UCSD-AML1 (cell line): ENCODE data around the gene PCGF1.
A peak's percentile ranks its signal among the peaks of the same experiment; 100 is the strongest.

Experiments
- DNase-seq: peaks from one replicate; lab custom pipeline; 2025; ENCODE audit not compliant: unreplicated experiment; lab: John Stamatoyannopoulos, UW

PCGF1 gene

DNA sequence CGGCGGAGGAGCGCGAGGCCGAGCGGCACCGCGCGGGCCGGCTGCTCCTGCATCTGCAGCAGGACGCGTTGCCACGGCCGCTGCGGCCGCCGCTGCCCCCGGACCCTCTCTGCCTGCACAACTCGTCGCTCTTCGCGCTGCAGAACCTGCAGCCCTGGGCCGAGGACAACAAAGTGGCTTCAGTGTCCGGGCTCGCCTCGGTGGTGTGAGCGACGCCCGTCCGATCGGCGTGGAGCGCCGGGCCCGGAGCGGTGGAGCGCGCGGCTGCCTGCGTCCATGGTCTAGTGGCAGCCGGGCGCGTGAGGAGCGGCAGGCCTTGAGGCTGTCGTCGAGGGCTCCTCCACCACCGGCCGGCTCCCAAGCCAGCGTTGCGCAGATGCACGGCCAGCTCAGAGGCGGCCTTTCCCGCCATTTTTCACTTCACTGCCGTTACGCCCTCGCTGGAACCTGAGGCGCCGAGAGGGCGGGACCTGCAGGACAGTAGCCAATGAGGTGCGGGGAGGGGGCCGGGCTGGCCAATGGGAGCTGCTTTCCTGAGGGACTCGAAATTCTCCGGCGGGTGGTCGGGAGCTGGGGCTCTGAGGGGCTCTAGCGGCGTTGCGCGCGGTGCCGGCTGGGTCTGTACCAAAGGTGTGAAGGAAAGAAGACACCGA, 8.6 kb upstream of the PCGF1 start:
- no peak for DNase-seq

DNA sequence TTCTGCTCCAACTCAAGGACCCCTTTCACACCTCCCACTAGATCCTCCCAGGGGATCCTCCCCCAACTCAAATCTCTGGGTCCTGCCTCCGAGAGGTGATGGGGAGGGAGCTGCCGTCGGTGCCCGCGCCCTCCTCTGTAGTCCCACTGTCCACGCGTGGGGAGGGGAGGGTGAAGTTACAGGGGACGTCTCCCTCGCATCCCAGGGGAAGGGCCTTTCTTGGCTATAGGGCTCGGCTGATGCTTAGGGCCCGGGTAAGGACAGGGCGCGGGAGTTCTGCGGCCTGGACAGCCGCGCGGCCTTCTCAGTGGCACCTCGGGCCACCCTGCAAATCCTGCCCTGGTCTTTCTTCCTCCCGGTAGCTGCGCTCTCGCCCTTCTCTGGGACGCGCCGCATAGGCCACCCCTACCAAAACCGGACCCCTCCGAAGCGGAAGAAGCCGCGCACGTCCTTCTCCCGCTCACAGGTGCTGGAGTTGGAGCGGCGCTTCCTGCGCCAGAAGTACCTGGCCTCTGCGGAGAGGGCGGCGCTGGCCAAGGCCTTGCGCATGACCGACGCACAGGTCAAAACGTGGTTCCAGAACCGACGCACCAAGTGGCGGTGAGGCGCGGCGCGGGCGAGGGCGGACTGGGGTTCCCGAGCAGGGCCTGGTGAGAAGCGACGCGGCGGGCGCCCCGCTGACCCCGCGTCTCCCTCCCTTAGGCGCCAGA, 7.9 kb upstream of the PCGF1 start:
- no peak for DNase-seq

DNA sequence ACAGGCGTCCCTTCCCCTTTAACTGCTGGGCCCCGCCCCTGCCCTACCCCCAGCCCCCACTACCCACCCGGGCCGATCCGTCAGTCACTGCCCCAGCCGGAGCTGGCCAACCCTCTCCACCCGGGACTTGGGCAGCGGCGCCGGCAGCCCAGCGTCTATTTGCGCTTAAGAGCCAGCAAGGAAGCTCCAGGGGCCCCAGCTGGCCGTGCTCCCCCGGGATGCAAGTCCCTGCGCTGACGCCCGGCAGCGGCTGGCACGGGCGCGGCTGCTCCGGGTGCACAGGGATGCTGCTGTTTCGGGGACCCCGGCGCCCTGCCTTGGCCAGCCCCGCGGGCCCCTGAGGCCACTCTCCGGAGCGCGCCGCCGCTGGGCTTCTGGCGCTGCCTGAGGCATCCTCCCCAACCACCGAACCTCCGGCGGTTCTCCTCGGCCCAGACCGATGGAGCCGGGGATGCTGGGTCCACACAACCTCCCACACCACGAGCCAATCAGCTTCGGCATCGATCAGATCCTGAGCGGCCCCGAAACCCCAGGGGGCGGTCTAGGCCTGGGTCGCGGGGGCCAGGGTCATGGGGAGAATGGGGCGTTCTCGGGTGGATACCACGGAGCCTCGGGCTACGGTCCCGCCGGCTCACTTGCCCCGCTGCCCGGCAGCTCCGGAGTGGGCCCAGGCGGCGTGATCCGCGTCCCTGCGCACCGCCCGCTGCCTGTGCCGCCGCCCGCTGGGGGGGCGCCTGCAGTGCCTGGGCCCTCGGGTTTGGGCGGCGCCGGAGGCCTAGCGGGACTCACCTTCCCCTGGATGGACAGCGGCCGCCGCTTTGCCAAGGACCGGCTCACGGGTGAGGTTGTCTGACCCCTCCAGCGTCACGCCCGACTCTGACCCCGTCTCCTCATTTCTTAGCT, 7.1 kb upstream of the PCGF1 start, which contains the start of gene TLX2:
TSS of gene TLX2 (plus strand) at position 83 of the 903 bp plus-strand sequence. CDS start at position 440, 357 bp downstream.
- DNase-seq: no peak

DNA sequence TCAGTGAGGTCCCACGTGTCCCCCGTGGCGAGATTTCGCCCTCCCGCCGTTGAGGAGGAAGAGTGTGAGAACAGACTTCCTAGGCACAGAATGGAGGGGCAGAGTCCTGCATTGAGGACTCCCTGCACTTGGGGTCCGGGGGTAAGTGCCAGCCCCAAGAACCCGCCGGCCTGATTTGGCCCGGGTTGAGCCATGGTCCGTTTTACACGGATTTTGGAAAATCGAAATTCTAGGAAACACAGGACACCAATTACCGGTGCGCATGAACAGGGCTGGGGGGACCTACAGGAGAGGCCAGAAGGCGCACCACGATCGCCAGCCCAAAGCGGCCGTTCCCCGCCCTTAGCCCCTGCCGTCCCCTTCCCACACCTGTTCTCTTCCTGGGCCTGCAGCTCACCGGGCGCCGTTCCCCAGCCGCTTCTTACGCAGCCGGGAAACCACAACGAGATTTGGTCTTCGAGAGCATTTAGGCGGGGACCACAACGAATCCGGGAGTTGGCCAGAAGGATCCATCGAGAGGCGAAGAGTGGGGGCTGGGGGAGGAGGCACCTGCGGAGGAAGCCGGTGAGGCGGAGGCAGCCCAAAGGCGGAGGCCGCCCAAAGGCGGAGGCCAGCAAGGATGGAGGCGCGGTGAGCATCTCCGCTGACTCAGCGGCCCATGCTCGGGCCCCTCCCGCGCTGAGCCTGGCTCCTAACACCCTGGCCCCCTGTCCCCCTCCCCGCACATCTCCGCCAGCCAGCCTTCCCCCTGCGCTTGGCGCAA, 6.3 kb upstream of the PCGF1 start:
- DNase-seq: no peak

DNA sequence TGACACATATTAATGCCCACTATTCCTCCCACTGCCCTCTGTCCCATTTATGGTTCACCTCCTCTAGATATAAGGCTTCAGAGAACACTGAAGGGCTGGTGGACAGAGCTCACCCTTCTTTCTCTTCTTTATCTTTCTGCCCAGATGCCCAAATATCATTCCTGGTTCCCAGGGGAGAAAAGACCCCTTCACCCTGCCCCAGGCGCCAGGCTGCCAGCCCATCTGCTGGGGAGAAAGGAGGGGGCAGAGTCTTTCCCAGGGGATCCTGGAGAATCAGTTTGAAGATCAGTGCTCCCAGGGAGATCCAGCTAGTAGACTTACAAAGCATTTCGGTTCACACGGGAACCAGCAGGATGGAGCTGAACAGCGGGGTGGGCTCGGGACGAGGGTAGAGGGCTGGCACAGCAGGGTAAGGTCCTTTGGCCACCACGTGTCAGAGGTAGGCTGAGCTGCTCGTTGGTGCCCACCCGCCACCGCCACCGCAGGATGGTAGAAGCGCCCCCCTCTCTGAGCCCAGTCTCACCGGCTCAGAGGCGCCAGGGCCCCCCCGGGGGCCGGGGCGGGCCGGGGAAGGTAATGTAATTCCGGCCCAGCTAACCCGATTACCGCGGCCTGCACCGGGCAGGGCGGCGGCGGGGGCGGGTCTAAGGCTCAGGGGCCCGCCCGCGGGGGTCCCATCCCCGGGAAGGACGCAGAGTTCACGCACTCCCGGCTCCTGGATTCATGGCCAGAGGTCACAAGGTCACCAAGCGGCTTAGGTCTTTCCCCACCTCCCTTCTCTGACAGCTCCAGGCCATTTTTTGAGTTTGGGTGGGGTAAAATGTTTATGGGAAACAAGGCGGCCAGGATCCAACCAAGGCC, 5.5 kb upstream of the PCGF1 start:
- no peak for DNase-seq

DNA sequence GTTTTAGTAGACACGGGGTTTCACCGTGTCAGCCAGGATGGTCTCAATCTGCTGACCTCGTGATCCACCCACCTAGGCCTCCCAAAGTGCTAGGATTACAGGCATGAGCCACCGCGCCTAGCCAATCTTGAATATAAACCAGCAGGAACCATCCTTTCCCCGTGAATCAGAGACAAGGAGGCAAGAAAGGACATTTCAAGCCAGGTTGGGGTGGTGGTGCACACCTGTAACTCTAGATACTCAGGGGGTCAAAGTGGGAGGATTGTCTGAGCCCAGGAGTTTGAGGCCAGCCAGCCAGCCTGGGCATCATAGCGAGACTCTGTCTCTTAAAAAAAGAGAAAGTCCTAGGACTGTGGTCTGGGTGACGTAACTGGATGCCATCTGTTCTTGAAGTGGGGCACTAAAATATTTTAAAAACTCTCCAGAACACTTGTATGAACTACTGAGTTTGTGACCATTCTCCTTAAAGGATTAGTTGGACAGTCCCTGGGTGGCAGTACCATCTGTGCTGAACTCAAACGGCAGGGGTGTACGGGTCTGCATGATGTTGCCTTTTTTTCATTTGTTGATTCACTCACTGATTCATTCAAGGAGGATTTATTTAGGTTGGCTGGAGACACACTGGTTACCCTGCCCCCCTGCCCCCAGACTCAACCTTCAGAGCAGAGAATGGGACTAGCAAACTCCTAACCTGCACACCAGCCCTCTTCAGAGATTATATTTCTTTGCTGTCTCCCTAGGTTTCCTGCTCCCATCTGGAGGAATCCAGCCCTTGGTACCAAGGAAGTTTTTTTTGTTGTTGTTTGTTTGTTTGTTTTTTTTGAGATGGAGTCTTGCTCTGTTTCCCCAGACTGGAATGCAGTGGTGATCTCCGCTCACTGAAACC, 3.9 kb upstream of the PCGF1 start:
- DNase-seq: no peak

DNA sequence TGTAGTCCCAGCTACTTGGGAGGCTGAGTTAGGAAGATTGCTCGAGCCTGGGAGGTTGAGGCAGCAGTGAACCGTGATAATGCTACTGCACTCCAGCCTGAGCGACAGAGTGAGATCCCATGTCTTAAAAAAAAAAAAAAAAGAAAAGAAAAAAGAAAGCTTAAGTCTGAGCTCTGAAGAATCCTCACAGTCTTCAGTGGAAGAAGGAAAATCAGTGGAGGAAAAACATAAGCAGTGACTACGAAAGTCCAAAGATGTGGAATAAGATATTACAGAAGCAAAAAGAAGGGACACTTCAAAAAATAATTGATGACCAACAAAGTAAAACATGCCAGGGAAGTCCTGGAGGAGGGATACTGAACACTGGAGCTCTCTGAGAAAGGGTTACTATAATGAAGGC, 2.8 kb upstream of the PCGF1 start:
- no peak for DNase-seq

DNA sequence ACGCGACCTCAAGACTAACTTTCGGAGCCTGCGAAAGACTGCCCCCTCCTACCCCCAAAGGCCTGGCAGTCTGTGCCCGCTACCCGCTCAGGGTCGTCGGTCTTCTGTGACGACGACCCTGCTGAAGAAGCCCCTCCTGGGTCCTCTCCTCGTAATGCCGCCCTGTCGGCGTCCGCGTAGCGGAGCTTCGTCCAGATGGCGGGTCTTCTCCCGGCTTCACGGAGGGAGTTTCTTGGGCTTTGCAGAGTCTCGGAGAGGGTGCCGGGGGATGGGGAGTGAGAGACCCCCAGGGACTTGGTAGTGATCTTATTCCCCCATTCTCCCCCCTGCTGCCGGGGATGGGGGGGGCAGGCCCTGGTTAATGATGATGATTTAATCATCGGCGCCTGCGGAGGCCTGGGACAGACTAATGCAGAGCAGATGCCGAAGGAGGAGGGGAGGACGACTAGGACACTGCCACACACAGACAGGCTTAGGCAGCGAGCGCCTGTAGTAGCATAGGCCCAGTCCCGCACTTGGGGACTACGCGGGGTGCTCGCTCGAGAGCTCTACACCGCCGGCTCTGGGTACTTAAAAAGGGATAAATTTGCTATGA, 528 bp upstream of the PCGF1 start:
- no peak for DNase-seq

DNA sequence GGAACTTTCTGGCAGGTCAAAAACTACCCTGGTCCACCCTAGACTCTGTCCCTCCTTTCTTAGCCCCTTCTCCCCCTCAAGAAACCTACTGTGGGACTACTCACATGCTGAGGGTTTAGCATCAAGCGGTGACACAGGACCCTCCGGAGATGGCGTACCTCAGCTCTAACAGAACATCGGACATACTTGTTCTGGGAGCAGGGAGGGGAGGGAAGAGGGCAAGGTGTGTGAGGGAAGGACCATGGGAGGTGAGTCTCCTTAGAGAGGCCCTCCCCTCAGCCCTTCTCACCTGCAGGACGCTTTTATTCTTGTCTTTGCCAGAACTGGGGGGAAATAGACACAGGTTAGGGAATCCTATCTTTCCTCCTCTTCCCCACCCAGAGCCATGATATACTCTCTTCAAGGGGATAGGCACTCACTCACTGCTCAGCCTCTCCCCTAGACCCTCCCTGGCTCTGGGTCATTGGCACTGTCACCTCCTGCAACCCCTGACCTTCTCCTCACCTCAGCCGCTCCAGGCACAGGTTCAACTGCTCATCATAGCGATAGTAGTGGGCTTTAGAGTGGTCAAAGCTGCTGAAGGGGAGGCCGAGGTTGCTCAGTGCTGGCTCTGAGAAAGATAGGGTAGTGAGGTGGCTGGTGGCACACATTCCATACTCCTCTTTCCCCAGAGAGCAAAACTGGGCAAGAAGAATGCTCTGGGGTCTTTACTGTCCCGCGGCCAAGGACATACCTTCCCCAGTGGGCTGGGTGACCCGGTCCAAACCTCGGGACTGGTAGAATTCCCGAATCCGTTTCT, 1.8 kb downstream of the PCGF1 start:
- no peak for DNase-seq

DNA sequence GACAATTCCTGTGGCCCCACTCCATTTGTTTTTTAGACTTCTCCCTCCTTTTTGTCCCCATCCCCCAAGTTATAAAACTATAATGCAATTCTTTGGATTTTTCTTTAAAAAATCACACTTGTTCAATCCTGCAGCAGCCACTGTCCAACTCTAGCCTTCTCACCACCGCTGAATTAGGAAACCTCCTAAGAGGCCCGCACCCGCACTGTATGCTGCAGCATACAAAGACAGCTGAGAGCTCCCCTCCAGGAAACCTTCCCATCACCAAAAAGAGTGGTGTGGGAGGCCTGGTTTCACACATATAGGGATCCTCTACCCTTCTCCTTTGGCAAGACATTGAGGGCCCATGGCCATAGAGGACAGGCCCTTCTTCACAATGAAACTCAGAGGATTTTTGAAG, 2.9 kb downstream of the PCGF1 start:
- no peak for DNase-seq

DNA sequence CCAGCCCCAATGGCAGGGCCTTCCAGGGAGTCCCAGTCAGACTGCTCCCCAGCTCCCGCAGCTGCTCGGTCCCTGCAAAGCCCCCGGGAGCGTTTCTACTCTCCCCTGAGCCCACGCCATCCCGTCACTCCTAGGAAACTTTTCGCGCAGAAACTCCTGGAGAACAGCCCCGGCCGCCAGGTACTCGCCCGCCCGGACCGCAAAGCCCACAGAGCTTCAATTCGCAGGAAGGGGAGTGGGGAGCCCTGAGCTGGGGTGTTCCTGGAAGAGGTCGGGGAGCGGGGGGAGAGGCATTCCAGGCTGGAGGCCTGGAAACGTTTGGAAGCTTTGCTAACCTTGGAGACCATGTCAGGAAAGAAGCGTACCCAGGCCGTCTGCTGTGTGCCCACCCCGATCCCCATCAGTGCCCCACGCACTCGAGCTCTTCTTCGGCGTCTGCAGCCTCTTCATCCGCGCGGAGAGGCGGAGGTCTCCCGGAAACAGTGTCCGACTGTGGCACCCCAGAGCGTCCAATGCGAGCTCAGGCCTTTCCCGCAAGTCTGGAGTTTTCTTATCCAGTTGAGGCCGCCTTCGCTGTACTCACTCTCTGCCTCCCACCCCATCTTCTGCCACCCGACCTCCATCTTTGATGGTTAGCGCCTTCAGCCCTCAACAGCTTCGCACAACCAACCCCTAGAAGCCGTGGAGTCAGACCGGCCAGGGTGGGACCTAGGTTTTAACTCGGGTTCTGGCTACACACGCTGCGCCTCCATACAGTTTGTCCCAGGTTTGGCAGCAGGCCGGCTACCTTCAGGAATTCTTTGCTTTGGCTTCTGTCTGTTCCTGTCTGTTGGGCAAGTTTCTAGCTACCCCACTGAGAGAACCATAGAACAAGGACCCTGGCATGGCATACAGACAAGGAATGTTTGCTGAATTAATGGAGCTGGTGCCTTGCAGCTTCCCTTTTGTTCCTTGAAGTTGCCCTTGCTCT, 3.7 kb downstream of the PCGF1 start:
- DNase-seq: no peak

DNA sequence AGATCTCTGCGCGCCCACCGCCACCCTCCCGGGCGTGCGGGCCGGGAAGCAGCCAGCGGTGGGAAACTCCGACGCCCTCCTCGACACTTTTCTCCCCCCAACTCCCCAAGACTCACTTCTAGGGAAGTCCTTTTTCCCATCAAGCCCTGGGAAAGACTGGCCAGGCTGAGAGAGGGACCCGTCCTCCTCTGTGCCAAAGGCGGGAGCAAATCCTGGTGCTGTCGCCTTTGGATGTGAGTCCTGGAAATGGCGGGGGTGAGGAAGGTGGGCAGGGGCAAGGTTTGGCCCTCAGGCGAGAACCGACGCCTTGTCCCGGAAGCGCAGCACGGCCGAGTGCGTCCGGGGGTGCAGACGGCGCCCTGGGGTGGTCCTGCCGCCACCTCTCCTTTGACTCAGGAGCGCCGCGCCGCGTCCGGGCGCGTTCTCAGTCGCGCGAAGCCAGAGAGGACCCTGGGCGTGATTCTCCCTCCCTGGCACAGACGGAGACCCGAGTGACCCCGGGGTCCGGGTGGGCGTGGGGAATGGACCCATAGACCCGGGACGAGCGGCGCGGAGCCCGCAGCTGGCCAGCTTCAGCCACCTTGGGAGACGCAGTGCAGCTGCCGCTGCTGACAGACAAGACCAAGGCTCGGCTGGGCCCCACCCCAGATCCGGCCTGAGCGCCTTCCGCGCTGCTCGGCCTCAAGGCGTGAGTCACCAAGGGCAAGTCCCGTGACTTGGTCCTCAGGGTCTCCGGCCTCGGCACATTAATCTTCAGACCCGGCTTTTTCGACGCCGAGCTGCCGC, 4.6 kb downstream of the PCGF1 start:
- DNase-seq: peak; percentile 86

DNA sequence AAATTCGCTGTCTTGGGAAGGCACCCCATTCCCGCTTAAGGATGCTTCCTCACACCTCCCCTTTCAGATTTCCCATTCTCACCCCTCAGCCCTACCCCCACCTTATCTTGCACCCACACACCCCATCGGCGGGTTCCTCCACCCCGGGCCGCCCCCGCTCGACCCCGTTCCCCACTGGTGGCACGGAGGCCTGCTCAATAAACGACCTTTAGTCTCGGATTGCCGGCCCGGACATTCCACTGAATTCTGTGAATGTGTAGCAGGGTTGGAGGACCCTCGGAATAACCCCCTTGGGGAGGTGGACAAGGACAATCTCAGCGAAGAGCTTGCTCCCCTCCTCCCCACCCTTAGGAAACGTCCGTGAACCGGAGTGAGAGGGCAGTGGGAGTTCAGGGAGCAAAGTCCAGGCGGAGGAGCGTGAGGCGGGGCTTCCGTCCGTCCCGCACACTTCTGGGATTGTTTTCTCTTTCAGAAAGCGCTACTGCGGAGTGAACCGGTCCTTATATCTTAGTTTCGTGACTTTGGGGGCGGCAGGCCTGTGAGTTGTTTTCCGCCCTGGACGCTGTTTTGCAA, 5.3 kb downstream of the PCGF1 start:
- DNase-seq: no peak

DNA sequence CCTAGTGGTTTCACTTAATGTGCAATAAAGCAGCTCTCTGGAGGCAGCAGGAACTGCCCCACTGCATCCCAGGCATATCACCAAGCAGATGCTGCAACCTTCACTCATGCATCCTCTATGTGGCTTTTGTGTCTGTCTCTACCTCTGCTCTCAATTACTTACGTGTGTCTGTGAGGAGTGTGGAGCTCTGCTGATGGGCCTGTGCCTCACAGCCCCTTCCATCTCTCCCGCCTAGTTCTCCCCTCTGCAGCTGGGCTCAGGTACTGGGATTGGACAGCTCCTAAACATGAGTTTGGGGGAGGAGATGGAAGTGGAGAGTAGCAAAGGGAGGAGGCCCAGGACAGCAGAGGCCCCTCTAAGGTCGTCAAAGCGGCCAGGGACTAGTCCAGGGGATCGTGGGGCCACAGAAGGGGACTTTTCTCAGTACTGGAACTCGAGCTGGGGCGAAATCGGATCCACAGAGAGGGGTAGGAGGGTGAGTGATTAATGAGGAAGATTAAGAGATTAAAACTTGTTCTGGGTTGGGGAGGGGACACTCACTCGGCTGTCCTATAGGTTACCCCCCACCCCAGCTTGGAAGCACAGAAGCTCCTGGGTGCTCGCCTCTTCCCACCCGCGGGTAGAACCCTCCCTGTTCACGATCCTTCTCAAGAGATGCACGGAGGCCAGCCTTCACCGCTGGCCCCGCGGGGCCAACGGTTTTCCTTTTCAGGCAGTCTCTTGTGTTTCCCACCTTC, 6.0 kb downstream of the PCGF1 start:
- no peak for DNase-seq

DNA sequence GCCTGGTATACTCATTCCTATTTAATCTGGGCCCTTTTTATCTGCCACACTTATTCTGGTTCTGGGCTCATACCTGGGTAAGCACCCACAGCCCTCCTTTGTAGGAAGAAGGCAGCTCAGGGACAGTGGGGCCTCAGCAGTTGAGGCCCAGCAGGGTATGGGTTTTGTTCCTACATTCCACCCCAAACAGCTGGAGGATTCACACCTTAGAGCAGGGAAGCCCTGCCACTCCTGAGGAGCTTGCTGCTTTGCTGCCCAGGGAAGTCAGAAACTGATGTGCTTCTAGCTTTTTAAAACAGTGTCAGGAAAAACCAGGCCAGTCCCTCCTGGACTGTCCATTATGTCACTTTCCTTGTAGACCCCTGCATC, 6.9 kb downstream of the PCGF1 start:
- DNase-seq: no peak
